Hematopoietic multipotent progenitor cell treated with erythropoietin and hydrocortisone succinate and interleukin-3 and kit ligand, for 15 days (in vitro differentiated cells): ENCODE results near the gene WIPF2.

ENCODE experiments used
- DNase-seq: peaks from one replicate; pipeline ENCODE4 v3.0.0-alpha.2; 2015; ENCODE audit warnings: low spot score

The WIPF2 gene

DNA sequence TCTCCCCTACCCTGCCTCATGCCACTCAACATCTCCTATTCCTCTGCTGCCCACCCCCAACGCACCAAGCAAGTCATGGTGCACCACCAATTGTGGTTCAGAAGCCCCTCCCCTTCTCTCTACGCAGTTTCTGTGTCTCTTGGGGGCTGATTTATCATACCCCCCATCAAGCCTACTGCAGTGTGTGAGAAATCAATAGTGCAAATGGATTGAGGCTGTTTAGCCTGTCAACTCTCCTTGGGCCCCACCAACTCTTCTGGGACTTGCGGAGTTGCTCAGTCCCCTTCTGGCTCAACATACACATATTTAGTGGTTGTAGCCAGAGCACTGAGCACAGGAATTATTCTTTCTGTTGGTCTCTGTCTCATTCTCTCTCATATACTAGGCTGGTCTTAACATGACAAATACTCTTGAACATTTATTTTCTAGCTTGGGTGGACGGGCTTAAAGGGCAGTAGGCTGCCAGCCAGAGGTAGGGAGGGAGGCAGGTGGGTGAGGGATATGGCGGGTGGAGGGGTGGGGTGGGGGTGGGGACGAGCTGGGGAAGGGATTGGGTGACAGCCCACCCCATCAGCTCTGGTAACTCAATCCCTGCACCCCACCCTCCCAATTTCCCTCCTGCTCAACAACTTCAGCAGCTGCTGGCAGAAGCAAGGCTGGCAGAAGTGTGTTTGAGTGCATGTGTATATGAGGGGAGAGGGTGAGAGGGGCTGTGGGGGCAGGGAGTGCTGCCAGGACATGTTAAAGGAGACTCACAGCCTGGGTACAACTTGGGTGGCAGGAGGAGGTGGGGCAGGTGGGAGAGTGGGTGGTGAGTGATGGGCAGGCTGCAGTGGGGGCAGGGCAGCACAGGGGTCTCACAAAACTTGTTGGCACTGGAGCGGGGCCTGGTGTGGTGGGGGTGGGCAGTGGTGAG is 94.8 kb downstream of the WIPF2 start:
- no peak for DNase-seq

- DNase-seq: peak; percentile 92
Measured at GRCh38 chr17:40314584-40314956, 95.5 kb downstream of the WIPF2 start.

DNA sequence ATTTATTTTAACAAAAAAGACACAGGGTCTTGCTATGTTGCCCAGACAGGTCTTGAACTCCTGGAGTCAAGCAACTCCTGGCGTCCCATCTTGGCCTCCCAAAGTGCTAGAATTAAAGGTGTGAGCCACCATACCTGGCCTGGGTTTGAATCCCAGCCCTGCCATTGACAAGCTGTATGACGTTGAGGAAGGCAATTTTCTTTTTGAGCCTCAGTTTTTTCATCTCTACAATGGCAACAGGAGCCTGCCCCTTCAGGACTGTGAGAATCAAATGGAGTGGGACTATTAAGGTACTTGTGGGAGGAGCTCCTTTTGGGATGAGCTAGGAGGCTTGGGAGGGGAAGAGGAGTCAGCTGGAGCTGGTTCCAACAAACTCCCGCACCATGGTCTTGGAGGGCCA is 96.1 kb downstream of the WIPF2 start:
- DNase-seq: no peak

GRCh38 chr17:40315678-40316570 is 96.8 kb downstream of the WIPF2 start:
- DNase-seq: peak; percentile 42

DNA sequence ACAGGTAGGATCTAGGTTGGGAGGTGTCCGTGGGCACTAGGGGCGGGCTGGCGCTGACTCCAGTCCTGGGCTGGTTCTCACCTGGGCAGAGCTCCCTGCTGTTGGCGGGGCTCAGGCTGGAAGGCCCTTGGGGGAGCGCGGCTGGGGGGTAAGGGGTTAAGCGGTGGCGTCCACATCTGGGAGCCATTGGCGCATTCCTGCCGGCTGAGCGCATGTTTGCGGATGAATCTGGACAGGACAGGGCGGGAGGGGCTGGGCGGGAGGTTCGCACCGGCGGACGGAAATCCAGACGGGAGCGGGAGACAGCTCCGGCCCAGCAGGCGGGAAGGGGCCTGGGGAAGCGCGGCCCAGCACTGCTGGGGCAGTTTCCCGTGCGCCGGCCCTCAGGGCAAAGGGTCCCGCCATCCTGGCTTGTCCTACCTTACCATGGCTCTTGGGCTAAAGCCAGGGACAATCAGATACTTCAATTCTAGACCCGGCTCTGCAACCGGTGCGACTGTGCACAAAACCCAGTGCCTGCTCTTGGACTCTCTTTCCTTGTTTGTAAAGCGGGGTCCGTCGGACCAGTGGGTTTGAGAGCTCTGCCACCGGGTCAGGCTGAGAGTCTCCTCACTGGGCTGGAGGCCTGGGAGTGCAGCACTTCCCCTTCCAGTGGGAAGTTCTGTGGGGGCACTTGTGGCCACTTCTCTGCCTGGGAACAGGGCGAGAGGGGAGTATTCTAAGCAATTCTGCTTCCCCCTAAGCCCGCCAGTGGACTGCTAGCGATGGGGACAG is 97.7 kb downstream of the WIPF2 start:
- DNase-seq: no peak

GRCh38 chr17:40317345-40317873 is 98.3 kb downstream of the WIPF2 start:
- peak; percentile 73 for DNase-seq

GRCh38 chr17:40317880-40318829 is 99.1 kb downstream of the WIPF2 start:
- DNase-seq: peak; percentile 92

- DNase-seq: no peak
Measured at GRCh38 chr17:40318830-40319391, 99.8 kb downstream of the WIPF2 start.

GRCh38 chr17:40319651-40320540 is 100.8 kb downstream of the WIPF2 start:
- peak; percentile 43 for DNase-seq

GRCh38 chr17:40320756-40321523 is 101.8 kb downstream of the WIPF2 start:
- no peak for DNase-seq

DNA sequence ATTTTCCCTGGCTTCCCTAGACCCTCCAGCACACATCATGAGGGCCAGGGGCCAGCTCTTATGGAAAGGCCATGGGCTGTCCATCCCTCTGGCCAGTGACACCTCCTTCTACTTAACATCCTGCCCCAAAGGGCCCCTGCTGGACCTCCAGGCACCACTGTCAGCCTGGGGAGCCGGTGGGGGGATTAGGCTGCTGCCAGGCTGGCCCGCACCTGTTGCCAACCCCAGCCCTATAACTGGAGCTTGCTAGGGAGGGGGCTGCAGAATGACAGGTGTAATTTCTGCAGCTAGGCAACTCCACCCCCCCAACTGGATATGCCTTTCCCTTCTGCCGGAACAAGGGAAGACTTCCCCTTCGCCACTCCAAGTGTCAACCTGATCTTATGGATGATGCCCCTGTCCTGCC is 102.4 kb downstream of the WIPF2 start:
- DNase-seq: no peak

DNA sequence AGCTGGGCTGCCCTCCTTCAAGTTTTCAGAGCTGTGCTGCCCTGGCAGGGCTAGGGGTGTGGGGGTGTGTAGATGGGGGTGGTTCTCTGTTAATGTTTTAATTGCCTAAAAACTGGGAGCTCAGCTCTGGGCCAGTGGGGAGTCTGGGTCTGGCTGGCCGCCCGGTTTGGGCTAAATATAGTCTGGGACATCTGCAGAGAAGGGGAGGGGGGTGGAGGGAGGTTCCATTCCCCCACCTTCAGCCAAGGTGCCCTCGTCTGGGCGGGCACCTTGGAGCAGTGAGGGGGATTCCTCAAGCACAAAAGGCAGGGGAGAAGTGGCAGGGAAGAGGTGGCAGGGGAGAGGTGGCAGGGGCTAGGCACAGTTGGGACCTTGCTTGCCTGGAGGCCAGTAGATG is 102.9 kb downstream of the WIPF2 start:
- DNase-seq: no peak

GRCh38 chr17:40322358-40323315 is 103.5 kb downstream of the WIPF2 start:
- peak; percentile 73 for DNase-seq

DNA sequence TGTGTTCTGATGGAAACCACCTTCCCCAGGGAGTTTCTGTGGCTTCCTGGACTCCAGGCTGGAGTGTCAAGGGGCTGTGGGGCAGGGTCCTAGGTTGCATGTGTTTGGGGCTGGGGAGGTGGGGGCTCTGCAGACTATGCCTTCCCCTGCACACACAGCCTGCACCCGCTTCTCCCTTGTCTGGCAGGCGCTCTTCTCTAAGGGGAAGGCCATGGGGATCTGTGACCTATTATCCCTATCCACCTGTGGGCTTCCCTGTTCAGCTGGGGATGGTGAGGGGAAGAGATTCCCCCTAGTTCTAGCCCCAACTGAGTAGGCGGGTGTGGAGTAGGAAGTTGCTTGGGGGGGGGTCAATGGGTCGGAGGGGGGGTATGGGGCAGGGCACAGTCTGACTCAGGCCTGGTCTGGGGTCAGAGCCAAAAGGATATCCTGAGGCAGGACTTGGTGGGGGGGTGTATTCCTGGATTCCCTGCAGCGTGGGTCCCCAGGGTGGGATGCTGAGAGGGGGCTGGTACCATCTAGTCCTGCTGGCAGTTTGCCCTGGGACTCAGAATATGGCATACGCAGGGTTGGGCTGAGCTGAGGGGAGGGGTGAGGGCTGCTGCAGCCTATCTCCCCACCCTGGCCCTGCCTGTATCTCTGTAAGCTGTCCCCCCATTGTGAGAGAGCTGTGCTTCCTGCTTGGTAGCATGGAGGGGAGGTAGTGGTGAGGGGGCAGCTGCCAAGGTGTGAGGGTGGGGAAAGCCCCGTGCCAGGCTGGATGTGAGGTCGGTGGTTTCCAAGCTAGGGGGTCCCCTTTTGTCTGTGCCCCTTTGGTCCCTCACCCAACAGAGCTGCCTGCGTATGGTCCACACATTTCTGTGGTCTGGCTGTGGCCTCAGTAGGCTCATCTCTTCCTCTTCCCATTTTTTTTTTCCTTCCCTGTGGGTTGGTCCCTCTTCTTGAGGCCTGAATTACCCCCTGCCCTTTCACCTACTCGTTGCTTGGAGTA is 104.6 kb downstream of the WIPF2 start:
- peak; percentile 33 for DNase-seq

DNA sequence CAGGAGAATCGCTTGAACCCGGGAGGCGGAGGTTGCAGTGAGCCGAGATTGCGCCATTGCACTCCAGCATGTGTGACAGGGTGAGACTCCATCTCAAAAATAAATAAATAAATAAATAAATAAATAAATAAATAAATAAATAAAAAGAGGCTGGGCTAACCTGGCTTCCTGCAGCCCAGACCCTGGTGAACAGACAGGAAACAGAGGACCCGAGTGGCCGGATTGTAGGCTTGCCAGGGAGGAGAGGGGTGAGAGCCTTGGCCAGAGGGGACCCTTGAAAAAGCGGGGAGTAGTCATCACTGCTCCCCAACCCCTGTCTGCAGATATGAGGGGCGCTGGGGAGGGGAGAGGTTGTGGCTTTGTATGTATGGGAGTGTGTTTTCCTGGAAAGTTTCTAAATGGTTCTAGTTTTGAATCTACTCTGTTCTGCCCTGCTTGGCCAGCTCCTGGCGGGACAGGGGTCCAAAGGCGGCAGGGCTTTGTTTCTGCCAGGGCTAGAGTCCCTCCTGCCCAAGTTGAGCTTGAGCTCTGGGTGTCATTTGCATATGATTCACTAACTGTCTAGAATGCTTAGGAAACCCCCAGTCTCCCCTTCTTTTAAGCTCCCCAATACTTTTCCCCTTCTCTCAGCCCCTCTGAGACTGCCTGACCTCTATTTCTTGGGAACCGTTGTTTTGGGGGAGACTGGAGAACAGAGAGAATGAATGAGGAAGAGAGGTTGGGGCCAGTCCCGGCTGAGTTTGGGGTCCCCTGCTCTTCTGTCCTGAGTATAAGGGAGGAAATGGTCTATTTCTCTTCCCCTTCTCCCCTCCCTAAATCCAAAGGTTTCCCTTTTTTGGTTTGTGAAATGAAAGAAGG is 106.3 kb downstream of the WIPF2 start:
- DNase-seq: no peak
